Body of pancreas (tissue), 4 donors: ENCODE results near the gene AKIRIN2. TPM values are rescaled to one million over a fixed set of nuclear protein-coding genes. Genes with fewer than 3 reads are reported as not detected.

ENCODE experiments used
- ATAC-seq: fragments of 150-250 bp; one replicate; pipeline ENCODE4 v1.9.1; 2016
- DNase-seq, 4 donors: peaks; one replicate each; pipeline ENCODE4 v3.0.0-alpha.2; 2019
- H3K27ac ChIP-seq, 4 donors: fragments of 200-600 bp; sonication (generic); 1 replicate in 3 of 4; 2 replicates in 1 of 4; pipeline versions ENCODE4 v1.5.1 to v1.6.1; 2016 to 2019; ENCODE audit warnings: mild to moderate bottlenecking in 1 of 4, mixed read lengths in 1 of 4, moderate library complexity in 1 of 4
- H3K27me3 ChIP-seq, 2 donors: fragments of 200-600 bp; sonication (generic); one replicate each; pipeline ENCODE4 v1.6.0; 2016; ENCODE audit warnings: mild to moderate bottlenecking in 1 of 2
- H3K36me3 ChIP-seq, 2 donors: fragments of 200-600 bp; sonication (generic); replicated peaks in 1 of 2; 2 replicates each; pipeline ENCODE4 v1.5.1; 2016; ENCODE audit warnings: low read depth in 2 of 2; ENCODE audit not compliant: insufficient read depth in 1 of 2
- H3K4me1 ChIP-seq: fragments of 200-600 bp; sonication (generic); one replicate; pipeline ENCODE4 v1.6.0; 2016
- H3K4me3 ChIP-seq, 2 donors: fragments of 200-600 bp; sonication (generic); 1 replicate in 1 of 2; 2 replicates in 1 of 2; pipeline ENCODE4 v1.5.1; 2016 to 2019
- H3K9me3 ChIP-seq, 3 donors: fragments of 200-600 bp; sonication (generic); 1 replicate in 2 of 3; 2 replicates in 1 of 3; pipeline ENCODE4 v1.5.1; 2016
- CTCF ChIP-seq, 7 experiments: fragments of 450-650 bp in 4 of 7; fragments of 200-600 bp in 3 of 7; sonication (generic) in 3 of 7; IDR thresholded peaks; one replicate each; pipeline ENCODE4 v1.5.1; 2016 to 2019; ENCODE audit warnings: antibody characterized with exemption in 7 of 7
- POLR2A ChIP-seq, 3 donors: fragments of 450-650 bp; IDR thresholded peaks; one replicate each; pipeline ENCODE4 v1.6.1; 2016; ENCODE audit warnings: antibody characterized with exemption in 3 of 3, mild to moderate bottlenecking in 2 of 3
- WGBS, 2 donors: methylation state at CpG; one replicate each; pipeline ENCODE4 v1.1.5; 2017; 5-methylcytosine and 5-hydroxymethylcytosine counted together
- intact Hi-C: fragments of 100-400 bp; cut with DNase I; formaldehyde crosslinking; loops from one replicate; pipeline ENCODE4 v1.15.1; 2023
- total RNA-seq, 2 donors: library from RNA; depleted of rRNA; stranded (reverse); fragments of >200 nt; gene quantifications; one replicate each; pipeline ENCODE4 v1.1.0, GENCODE V29; 2016

AKIRIN2 gene
- total RNA-seq, 2 donors from 2014 or later: 5.4 to 16.2 TPM

GRCh38 chr6:87684895-87685654, 17.0 kb downstream of the AKIRIN2 start:
- Histone ChIP-seq H3K36me3 (no peaks in the 10 kb centered on the region), H3K9me3 (no peaks in the 10 kb centered on the region), H3K4me3 (no peak overlapping the region), H3K27me3 (no peaks in the 10 kb centered on the region), H3K27ac (peak overlapping the region in 1 of 4 donors; percentile 15), H3K4me1 (peaks cover 16% of the 10 kb centered on the region)
- TF ChIP-seq CTCF (IDR thresholded peaks at IDR 0.05) (no peak), POLR2A (IDR thresholded peaks at IDR 0.05) (no peak)
- 25% methylated on average over 1 of the region's 1 CpG for WGBS, 2 donors
- intact Hi-C loops: no loop called here
- no peak for DNase-seq
- peak; percentile 15 for ATAC-seq

- TF ChIP-seq CTCF (IDR thresholded peaks at IDR 0.05) (no peak), POLR2A (IDR thresholded peaks at IDR 0.05) (no peak)
- DNase-seq: no peak
- no peak for ATAC-seq
- no peaks in the 10 kb centered on the region for H3K27me3 ChIP-seq
- intact Hi-C loops: no loop called here
- WGBS, 2 donors: 67 to 82% methylated on average over 3 of the region's 3 CpGs
- H3K9me3 ChIP-seq: no peaks in the 10 kb centered on the region
- H3K4me3 ChIP-seq: no peak overlapping the region
- H3K36me3 ChIP-seq: no peaks in the 10 kb centered on the region
- no peak overlapping the region for H3K27ac ChIP-seq
- H3K4me1 ChIP-seq: peaks cover 16% of the 10 kb centered on the region
These were observed 18.1 kb downstream of the AKIRIN2 start for GRCh38 chr6:87683890-87684289.

- H3K36me3 ChIP-seq: peaks cover 0 to 2% of the 10 kb centered on the region in 2 donors
- no peaks in the 10 kb centered on the region for H3K27me3 ChIP-seq
- intact Hi-C loops: no loop called here
- H3K27ac ChIP-seq: no peak overlapping the region
- no peak for ATAC-seq
- H3K4me3 ChIP-seq: no peak overlapping the region
- H3K4me1 ChIP-seq: peaks cover 16% of the 10 kb centered on the region
- TF ChIP-seq POLR2A (IDR thresholded peaks at IDR 0.05) (no peak), CTCF (IDR thresholded peaks at IDR 0.05) (no peak)
- no peak for DNase-seq
- H3K9me3 ChIP-seq: no peaks in the 10 kb centered on the region
These were observed 19.7 kb downstream of the AKIRIN2 start for GRCh38 chr6:87682310-87682709.

GRCh38 chr6:87675004-87675681, 26.9 kb downstream of the AKIRIN2 start:
- DNase-seq: no peak
- no peak for ATAC-seq

More at GRCh38 chr6:87675004-87675681, 26.9 kb downstream of the AKIRIN2 start:
- WGBS, 2 donors: 59 to 60% methylated on average over 4 of the region's 4 CpGs
- peaks cover 0 to 4% of the 10 kb centered on the region in 2 donors for H3K36me3 ChIP-seq
- H3K27me3 ChIP-seq: no peaks in the 10 kb centered on the region
- TF ChIP-seq POLR2A (IDR thresholded peaks at IDR 0.05): no peak
- no peak for TF ChIP-seq CTCF (IDR thresholded peaks at IDR 0.05)
- peaks cover 6% of the 10 kb centered on the region for H3K4me1 ChIP-seq
- intact Hi-C loops: no loop called here
- H3K27ac ChIP-seq: no peak overlapping the region
- H3K9me3 ChIP-seq: no peaks in the 10 kb centered on the region
- H3K4me3 ChIP-seq: no peak overlapping the region
